AG04450 (cell line): ENCODE measurements around the gene DDX21. TPM values are rescaled to one million over a fixed set of nuclear protein-coding genes. Genes with fewer than 3 reads are reported as not detected.

Experiments
- CTCF ChIA-PET: fragments of 300-600, 350-600 bp; formaldehyde crosslinking; extraction: SDS; loops from one replicate; lab custom pipeline; 2022; ENCODE audit warnings: antibody characterized with exemption, inconsistent platforms; lab: Charles Lee
- POLR2A ChIA-PET: fragments of 350-600 bp; formaldehyde crosslinking; extraction: SDS; loops from one replicate; lab custom pipeline; 2021; ENCODE audit warnings: antibody characterized with exemption, inconsistent platforms; lab: Yijun Ruan, JAX
- DNase-seq: peaks from one replicate; pipeline ENCODE4 v3.0.0-alpha.2; 2011; ENCODE audit warnings: low read depth, low spot score
- H3K27ac ChIP-seq: one replicate; pipeline ENCODE4 v1.5.1; 2012; ENCODE audit warnings: low read depth, low read length, control low read depth
- H3K27me3 ChIP-seq: one replicate; pipeline ENCODE4 v1.6.0; 2012; ENCODE audit warnings: low read length; ENCODE audit not compliant: control insufficient read depth, insufficient read depth
- H3K4me3 ChIP-seq: 2 replicates; pipeline ENCODE4 v1.5.1; 2011; ENCODE audit warnings: mild to moderate bottlenecking, low read depth, low read length, control low read depth
- H3K9me3 ChIP-seq: 2 replicates; pipeline ENCODE4 v1.5.1; 2012; ENCODE audit warnings: low read length; ENCODE audit not compliant: control insufficient read depth, insufficient read depth
- CTCF ChIP-seq: IDR thresholded peaks from 2 replicates; pipeline ENCODE4 v1.5.1; 2011; ENCODE audit warnings: low read depth, low read length, control low read depth, inconsistent platforms
- polyA plus RNA-seq: library from polyadenylated mRNA; depleted of rRNA; stranded (reverse); fragments of >200 nt; gene quantifications from 2 replicates; pipeline ENCODE4 v1.2.3, GENCODE V29; 2011

Gene DDX21
- polyA plus RNA-seq, 1 experiment: 62.3 TPM

GRCh38 chr10:68982389-68982788 is 26.4 kb downstream of the DDX21 start:
- Histone ChIP-seq H3K4me3 (no peak overlapping the region), H3K9me3 (no peaks in the 10 kb centered on the region), H3K27ac (no peak overlapping the region), H3K27me3 (no peaks in the 10 kb centered on the region)
- ChIA-PET CTCF (no interaction called here), POLR2A (no interaction called here)
- no peak for DNase-seq
- no peak for TF ChIP-seq CTCF

- no peak overlapping the region for H3K27ac ChIP-seq
- no peak overlapping the region for H3K4me3 ChIP-seq
- no peaks in the 10 kb centered on the region; the same call in 1 of the 2 replicates for H3K9me3 ChIP-seq
- ChIA-PET POLR2A (interaction anchor here (0.6 kb wide), 2 partner anchors 31 to 513 kb away, joined by 3 to 4 read pairs; no protein-coding TSS in a partner anchor), CTCF (interaction anchor here (0.5 to 1.5 kb wide), 4 partner anchors 17 to 436 kb away, joined by 3 to 6 read pairs (median 4); partner anchors contain the start of gene DDX21)
- TF ChIP-seq CTCF: no peak
- DNase-seq: no peak
- H3K27me3 ChIP-seq: no peaks in the 10 kb centered on the region
Observed at GRCh38 chr10:68987611-68988010, 31.6 kb downstream of the DDX21 start.

GRCh38 chr10:68988530-68989316 is 32.8 kb downstream of the DDX21 start, which contains the start of gene KIFBP:
TSS of gene KIFBP (plus strand) at chr10:68988803. CDS start at chr10:68988833, 30 bp downstream.
- ChIA-PET CTCF (interaction anchor here (0.9 to 1.5 kb wide), 3 partner anchors 17 to 154 kb away, joined by 3 to 4 read pairs (median 4); no protein-coding TSS in a partner anchor), POLR2A (interaction anchor here (0.6 kb wide), 1 partner anchor 514 kb away, joined by 3 read pairs; no protein-coding TSS in a partner anchor)
- Histone ChIP-seq H3K27ac (peak within 1 kb of the TSS; percentile 42), H3K27me3 (no peaks in the 10 kb centered on the region), H3K9me3 (no peaks in the 10 kb centered on the region; the same call in 1 of the 2 replicates), H3K4me3 (peak within 1 kb of the TSS; percentile 99)
- peak; percentile 62 for TF ChIP-seq CTCF
- peak; percentile 91 for DNase-seq

GRCh38 chr10:68989317-68989990 is 33.5 kb downstream of the DDX21 start:
- H3K9me3 ChIP-seq: no peaks in the 10 kb centered on the region; the same call in 1 of the 2 replicates
- POLR2A ChIA-PET: no interaction called here
- no peak for TF ChIP-seq CTCF
- peak overlapping the region; percentile 42 for H3K27ac ChIP-seq
- no peaks in the 10 kb centered on the region for H3K27me3 ChIP-seq
- no peak for DNase-seq
- CTCF ChIA-PET: interaction anchor here (0.9 kb wide), 2 partner anchors 16 to 153 kb away, joined by 3 to 4 read pairs; no protein-coding TSS in a partner anchor
- peak overlapping the region; percentile 99 for H3K4me3 ChIP-seq
